HCT116 (cell line): Measurements from ENCODE around the gene MDFIC2. TPM values are rescaled to one million over a fixed set of nuclear protein-coding genes. Genes with fewer than 3 reads are reported as not detected.
A peak's percentile ranks its signal among the peaks of the same experiment; 100 is the strongest.

Source experiments
- ATAC-seq: fragments of 200-7000 bp; cut with Tn5 transposase; 2 replicates; pipeline ENCODE4 v1.9.1; 2020; ENCODE audit warnings: mild to moderate bottlenecking, moderate library complexity
- Bru-seq: library from RNA; stranded (reverse); fragments of 400-500 nt; gene quantifications from one replicate; lab custom pipeline; 2021; lab: Mats Ljungman, UMichigan
- BruChase-seq, 2 experiments: library from RNA; stranded (reverse); fragments of 400-500 nt; gene quantifications; one replicate each; lab custom pipeline; 2021; lab: Mats Ljungman, UMichigan
- BruUV-seq: library from RNA; stranded (reverse); fragments of 400-500 nt; replicated peaks from 2 replicates; lab custom pipeline; 2021; lab: Mats Ljungman, UMichigan
- CTCF ChIA-PET: fragments of 300-600 bp; sonication (Branson Sonifier 250); formaldehyde crosslinking; loops from one replicate; lab custom pipeline; 2021; ENCODE audit warnings: antibody characterized with exemption; lab: Charles Lee
- POLR2A ChIA-PET: fragments of 300-600, 350-600 bp; sonication (Branson Sonifier 250); formaldehyde crosslinking; loops from one replicate; lab custom pipeline; 2021; ENCODE audit warnings: antibody characterized with exemption; lab: Charles Lee
- RAD21 ChIA-PET, 2 experiments: fragments of 300-600 bp; sonication (Branson Sonifier 250); formaldehyde crosslinking; loops; one replicate each; lab custom pipeline; 2023; ENCODE audit warnings: low total read pairs in 2 of 2; ENCODE audit not compliant: uncharacterized antibody in 2 of 2, unreplicated experiment in 2 of 2, low non-redundant PET in 1 of 2; lab: Charles Lee
- DNase-seq: peaks from one replicate; pipeline ENCODE4 v3.0.0-alpha.2; 2010; ENCODE audit warnings: low read depth, low spot score
- H2AFZ ChIP-seq: fragments of 200-600 bp; shearing (Covaris generic), sonication (generic); 2 replicates; pipeline ENCODE4 v1.6.1; 2017; ENCODE audit warnings: low read depth, mixed run types, mixed read lengths, antibody characterized with exemption, low read length; ENCODE audit not compliant: poor library complexity, severe bottlenecking
- H3K27ac ChIP-seq: 2 replicates; pipeline ENCODE4 v1.5.1; 2012; ENCODE audit warnings: low read depth, low read length
- H3K27me3 ChIP-seq: fragments of 200-600 bp; sonication (generic); 2 replicates; pipeline ENCODE4 v1.6.1; 2016; ENCODE audit warnings: mixed run types, low read length, mixed read lengths; ENCODE audit not compliant: insufficient read depth
- H3K36me3 ChIP-seq, 2 experiments: fragments of 200-500 bp in 1 of 2; fragments of 200-600 bp in 1 of 2; sonication (Bioruptor generic) in 1 of 2; sonication (generic) in 1 of 2; 2 replicates each; pipeline versions ENCODE4 v1.5.1 to v1.6.1; 2014 to 2016; ENCODE audit warnings: low read length in 2 of 2, inconsistent platforms in 1 of 2, mixed read lengths in 1 of 2, mixed run types in 1 of 2; ENCODE audit not compliant: insufficient read depth in 2 of 2, control insufficient read depth in 1 of 2
- H3K4me1 ChIP-seq, 2 experiments: fragments of 200-600 bp in 1 of 2; sonication (generic) in 1 of 2; 2 replicates each; pipeline versions ENCODE4 v1.5.1 to v1.6.1; 2012 to 2017; ENCODE audit warnings: low read length in 2 of 2, inconsistent platforms in 1 of 2, mild to moderate bottlenecking in 1 of 2, mixed read lengths in 1 of 2, mixed run types in 1 of 2, moderate library complexity in 1 of 2; ENCODE audit not compliant: insufficient read depth in 2 of 2, control insufficient read depth in 1 of 2
- H3K4me2 ChIP-seq: fragments of 200-600 bp; sonication (generic); 2 replicates; pipeline ENCODE4 v1.6.1; 2017; ENCODE audit warnings: mixed run types, low read length, mixed read lengths
- H3K4me3 ChIP-seq, 2 experiments: fragments of 200-600 bp in 1 of 2; sonication (generic) in 1 of 2; replicated peaks in 1 of 2; 2 replicates each; pipeline ENCODE4 v1.5.1; 2011 to 2016; ENCODE audit warnings: low read length in 2 of 2, control low read depth in 1 of 2, low read depth in 1 of 2, mild to moderate bottlenecking in 1 of 2, mixed read lengths in 1 of 2, mixed run types in 1 of 2
- H3K79me2 ChIP-seq: fragments of 200-600 bp; sonication (generic); 2 replicates; pipeline ENCODE4 v1.6.1; 2017; ENCODE audit warnings: mild to moderate bottlenecking, mixed run types, low read length, moderate library complexity, mixed read lengths; ENCODE audit not compliant: insufficient read depth
- H3K9ac ChIP-seq: fragments of 200-600 bp; sonication (generic); 2 replicates; pipeline ENCODE4 v1.6.1; 2016; ENCODE audit warnings: low read length, mixed read lengths
- H3K9me2 ChIP-seq: fragments of 200-600 bp; sonication (generic), shearing (Covaris generic); 2 replicates; pipeline ENCODE4 v1.6.1; 2017; ENCODE audit warnings: mixed run types, mild to moderate bottlenecking, moderate library complexity; ENCODE audit not compliant: insufficient read depth
- H3K9me3 ChIP-seq, 2 experiments: fragments of 200-500 bp in 1 of 2; fragments of 200-600 bp in 1 of 2; sonication (Bioruptor generic) in 1 of 2; sonication (generic) in 1 of 2; 2 replicates each; pipeline ENCODE4 v1.6.1; 2014 to 2017; ENCODE audit warnings: low read length in 2 of 2, mixed read lengths in 2 of 2, inconsistent platforms in 1 of 2, low read depth in 1 of 2, mild to moderate bottlenecking in 1 of 2, mixed run types in 1 of 2, moderate library complexity in 1 of 2; ENCODE audit not compliant: control insufficient read depth in 1 of 2, insufficient read depth in 1 of 2
- H4K20me1 ChIP-seq: fragments of 200-600 bp; sonication (generic), shearing (Covaris generic); 2 replicates; pipeline ENCODE4 v1.6.1; 2017; ENCODE audit warnings: mixed run types, mild to moderate bottlenecking, moderate library complexity; ENCODE audit not compliant: insufficient read depth
- ATF3 ChIP-seq: IDR thresholded peaks from 2 replicates; pipeline ENCODE4 v1.6.1; 2012
- ELF1 ChIP-seq: IDR thresholded peaks from 2 replicates; pipeline ENCODE4 v1.6.1; 2012; ENCODE audit warnings: low read depth, borderline replicate concordance
- EZH2 ChIP-seq: fragments of 200-600 bp; sonication (generic); IDR thresholded peaks from 2 replicates; pipeline ENCODE4 v1.6.1; 2017; ENCODE audit warnings: antibody characterized with exemption, mixed run types
- FOSL1 ChIP-seq: IDR thresholded peaks from 2 replicates; pipeline ENCODE4 v1.6.1; 2012; ENCODE audit warnings: low read depth
- POLR2AphosphoS5 ChIP-seq: IDR thresholded peaks from 2 replicates; pipeline ENCODE4 v1.6.1; 2011; ENCODE audit warnings: mild to moderate bottlenecking, low read depth, low read length, moderate library complexity
- RAD21 ChIP-seq: IDR thresholded peaks from 2 replicates; pipeline ENCODE4 v1.6.1; 2012; ENCODE audit warnings: low read depth, mild to moderate bottlenecking
- REST ChIP-seq: IDR thresholded peaks from 2 replicates; pipeline ENCODE4 v1.6.1; 2012; ENCODE audit warnings: low read depth
- SRF ChIP-seq: IDR thresholded peaks from 2 replicates; pipeline ENCODE4 v1.6.1; 2012; ENCODE audit warnings: low read depth
- TCF7L2 ChIP-seq: IDR thresholded peaks from 2 replicates; pipeline ENCODE4 v1.7.0; 2011; ENCODE audit warnings: borderline replicate concordance, inconsistent platforms; ENCODE audit not compliant: insufficient read depth, insufficient read length; ENCODE audit errors: extremely low read depth
- intact Hi-C: fragments of 100-400 bp; cut with micrococcal nuclease; formaldehyde crosslinking; loops from 2 replicates; pipeline ENCODE4 v1.10.0; 2022
- long read RNA-seq: library from polyadenylated mRNA; unstranded; transcript quantifications from one replicate; pipeline ENCODE4 v2.0.0, GENCODE V29; 2021; ENCODE audit not compliant: unreplicated experiment
- polyA plus RNA-seq: library from polyadenylated mRNA; unstranded; fragments of >200 nt; gene quantifications from 2 replicates; pipeline ENCODE4 v1.2.1, GENCODE V29; 2012; ENCODE audit warnings: missing spikeins
- total RNA-seq: library from RNA; stranded (reverse); gene quantifications from one replicate; pipeline ENCODE4 v1.2.1, GENCODE V29; 2021; ENCODE audit not compliant: unreplicated experiment

Gene MDFIC2
- total RNA-seq (not detected), Bru-seq, nascent RNA (percentile 0 among the genes with signal in this experiment), BruChase-seq, experiment 1, labeled RNA remaining after a 6-hour chase (not detected), BruChase-seq, experiment 2, labeled RNA remaining after a 2-hour chase (not detected)
- polyA plus RNA-seq: not detected in 2 replicates
- long read RNA-seq: 0 reads

- Histone ChIP-seq H3K4me2 (no peak within 1 kb of the TSS), H3K4me1 (no peaks in the 10 kb centered on the region), H4K20me1 (no peaks in the 10 kb centered on the region), H3K36me3 (no peaks in the 10 kb centered on the region), H3K9me2 (no peaks in the 10 kb centered on the region), H3K4me3 (no peak within 1 kb of the TSS), H3K27me3 (no peaks in the 10 kb centered on the region), H3K79me2 (no peaks in the 10 kb centered on the region), H3K9ac (no peak within 1 kb of the TSS), H3K9me3 (peaks cover 0 to 8% of the 10 kb centered on the region in 2 experiments; a peak in 2 of 4 replicates), H2AFZ (no peak within 1 kb of the TSS), H3K27ac (no peak within 1 kb of the TSS)
- CTCF ChIA-PET: no interaction called here
- ATAC-seq: no peak
- RAD21 ChIA-PET: no interaction called here
- intact Hi-C loops: no loop called here
- POLR2A ChIA-PET: no interaction called here
- no peak for DNase-seq
- no peak for TF ChIP-seq POLR2AphosphoS5
- no TSS peak for BruUV-seq
These were observed at the start of gene MDFIC2 for GRCh38 chr3:70312336-70312735. MDFIC2 (minus strand) TSS chr3:70312638; CDS start chr3:70311973, 665 bp downstream.

- Histone ChIP-seq H2AFZ (no peak overlapping the region), H3K4me3 (no peak overlapping the region), H3K27me3 (no peaks in the 10 kb centered on the region), H3K4me1 (no peaks in the 10 kb centered on the region), H3K36me3 (no peaks in the 10 kb centered on the region), H3K9ac (no peak overlapping the region), H3K9me3 (peaks cover 0 to 4% of the 10 kb centered on the region in 2 experiments; a peak in 1 of 4 replicates), H3K4me2 (no peak overlapping the region), H4K20me1 (no peaks in the 10 kb centered on the region), H3K9me2 (no peaks in the 10 kb centered on the region), H3K79me2 (no peaks in the 10 kb centered on the region), H3K27ac (no peak overlapping the region)
- TF ChIP-seq ATF3 (no peak), SRF (no peak), ELF1 (no peak), REST (no peak), FOSL1 (no peak), POLR2AphosphoS5 (no peak), EZH2 (no peak), RAD21 (no peak), TCF7L2 (no peak)
- intact Hi-C loops: no loop called here
- DNase-seq: no peak
- no peak for ATAC-seq
- BruUV-seq: no TSS peak
- RAD21 ChIA-PET: no interaction called here
- CTCF ChIA-PET: no interaction called here
- POLR2A ChIA-PET: no interaction called here
These were observed 48.7 kb upstream of the MDFIC2 start for GRCh38 chr3:70360979-70361760.
